Fibroblast of mammary gland (primary cell): ENCODE measurements around the gene NHSL1.

Source experiments
- DNase-seq: peaks from one replicate; pipeline ENCODE4 v3.0.0-alpha.2; 2010; ENCODE audit warnings: low read depth
- H3K4me3 ChIP-seq: 2 replicates; pipeline ENCODE4 v1.5.1; 2011; ENCODE audit warnings: low read depth, mild to moderate bottlenecking, low read length, moderate library complexity; ENCODE audit not compliant: control insufficient read depth
- CTCF ChIP-seq: conservative IDR thresholded peaks from 2 replicates; pipeline ENCODE4 v1.5.1; 2011; ENCODE audit warnings: low read depth, low read length, inconsistent platforms; ENCODE audit not compliant: control insufficient read depth, insufficient read depth

NHSL1 gene

GRCh38 chr6:138504764-138505689 lies 5.7 kb upstream of the NHSL1 start:
- no peak for TF ChIP-seq CTCF
- no peak for DNase-seq

DNA sequence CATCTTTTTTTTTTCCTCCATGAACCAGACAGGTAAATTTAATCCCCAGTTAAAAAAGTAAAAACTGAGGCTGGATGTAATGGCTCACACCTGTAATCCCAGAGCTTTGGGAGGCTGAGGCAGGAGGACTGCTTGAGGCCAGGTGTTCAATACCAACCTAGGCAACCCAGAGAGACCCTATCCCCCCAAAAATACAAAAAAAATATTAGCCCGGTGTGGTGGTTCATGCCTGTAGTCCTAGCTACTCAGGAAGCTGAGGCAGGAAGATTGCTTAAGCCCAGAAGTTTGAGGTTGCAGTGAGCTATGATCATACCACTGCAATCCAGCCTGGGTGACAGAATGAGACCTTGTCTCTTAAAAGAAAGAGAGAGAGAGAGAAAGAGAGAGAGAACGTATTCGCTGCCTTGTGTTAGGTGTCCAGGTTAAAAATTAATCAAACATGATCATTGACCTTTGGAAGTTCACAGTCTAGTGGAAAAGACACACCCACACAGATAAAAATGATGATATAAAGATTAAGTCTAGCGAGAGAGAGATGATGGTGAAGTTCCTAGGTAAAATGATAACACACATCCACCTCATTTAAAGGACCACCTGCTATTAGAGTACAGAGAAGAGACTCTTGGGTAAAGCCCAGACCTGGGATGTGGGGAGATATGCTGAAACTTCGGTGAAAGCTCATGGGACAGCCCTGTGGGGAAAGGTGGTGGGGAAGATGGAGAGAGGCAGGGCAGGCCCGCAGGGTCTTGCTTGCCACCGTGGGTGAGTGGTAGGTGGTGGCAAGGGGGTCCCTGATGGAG lies 4.8 kb upstream of the NHSL1 start:
- no peak overlapping the region for H3K4me3 ChIP-seq
- DNase-seq, result no peak
- TF ChIP-seq CTCF, result no peak

More at GRCh38 chr6:138504764-138505689, 5.7 kb upstream of the NHSL1 start:
- no peak overlapping the region for H3K4me3 ChIP-seq

- no peak overlapping the region for H3K4me3 ChIP-seq
- no peak for DNase-seq
- no peak for TF ChIP-seq CTCF
These were observed 3.3 kb upstream of the NHSL1 start for GRCh38 chr6:138502546-138502945.

GRCh38 chr6:138500867-138501446 lies 1.7 kb upstream of the NHSL1 start:
- peak; percentile 31 for DNase-seq
- no peak for TF ChIP-seq CTCF
- no peak overlapping the region for H3K4me3 ChIP-seq

GRCh38 chr6:138500045-138500665 lies 861 bp upstream of the NHSL1 start:
- no peak for TF ChIP-seq CTCF
- H3K4me3 ChIP-seq, result no peak overlapping the region
- DNase-seq, result no peak

GRCh38 chr6:138498629-138499302 lies 528 bp downstream of the NHSL1 start:
- TF ChIP-seq CTCF, result no peak
- no peak for DNase-seq
- H3K4me3 ChIP-seq, result no peak overlapping the region
